GM18517 (cell line): Measurements from ENCODE around the gene BCKDK.

Source experiments
- ATAC-seq: cut with Tn5 transposase; IDR thresholded peaks from one replicate; pipeline ENCODE4 v1.9.1; 2021; ENCODE audit warnings: mild to moderate bottlenecking, moderate library complexity; ENCODE audit not compliant: unreplicated experiment

Gene BCKDK

DNA sequence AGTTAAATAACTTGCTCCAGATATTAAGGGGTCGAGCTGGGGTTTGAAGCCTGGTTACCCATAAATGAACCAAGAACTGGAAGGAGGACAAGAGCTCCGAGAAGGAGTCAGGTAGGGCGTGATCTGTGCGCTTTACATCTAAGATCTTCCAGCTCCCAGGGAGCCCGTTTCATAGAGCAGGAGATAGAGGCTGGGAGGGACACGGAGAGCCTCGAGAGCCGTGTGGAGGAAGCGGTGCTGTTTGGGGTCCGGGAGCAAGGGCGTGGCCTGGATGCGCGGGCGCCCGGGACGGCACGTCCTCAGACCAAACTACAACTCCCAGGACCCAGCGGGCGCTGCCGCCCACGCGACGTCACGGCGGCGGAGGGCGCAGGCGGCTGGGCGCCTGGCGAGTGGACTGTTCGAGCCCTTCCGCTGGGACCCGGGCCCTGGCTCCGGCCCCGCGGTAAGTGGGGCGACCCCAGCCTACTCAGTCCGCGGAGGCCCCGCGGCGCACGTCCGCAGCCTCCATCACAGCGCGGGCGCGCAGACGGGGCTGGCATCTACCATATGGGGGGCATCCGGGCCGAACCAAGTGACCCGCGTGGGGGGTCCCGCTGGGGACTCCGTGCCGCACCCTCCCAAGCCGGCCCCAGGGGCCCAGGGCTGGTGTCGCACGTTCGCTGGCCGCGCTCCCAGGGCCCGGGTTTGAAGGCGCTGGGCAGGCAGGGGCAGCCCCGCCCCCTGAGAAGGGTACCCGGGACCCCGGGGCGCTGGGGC, at the start of gene BCKDK:
Gene BCKDK, plus strand, starts transcription at position 352 of the 759 bp plus-strand sequence. CDS start 838 bp downstream, outside the sequence.
- peak; percentile 72 for ATAC-seq

- no peak for ATAC-seq
These were observed 46.9 kb upstream of the BCKDK start for GRCh38 chr16:31061126-31061812.

GRCh38 chr16:31061813-31062440, 46.3 kb upstream of the BCKDK start:
- no peak for ATAC-seq

GRCh38 chr16:31063495-31063842, 44.7 kb upstream of the BCKDK start:
- no peak for ATAC-seq

GRCh38 chr16:31063843-31064611, 44.2 kb upstream of the BCKDK start:
- no peak for ATAC-seq

DNA sequence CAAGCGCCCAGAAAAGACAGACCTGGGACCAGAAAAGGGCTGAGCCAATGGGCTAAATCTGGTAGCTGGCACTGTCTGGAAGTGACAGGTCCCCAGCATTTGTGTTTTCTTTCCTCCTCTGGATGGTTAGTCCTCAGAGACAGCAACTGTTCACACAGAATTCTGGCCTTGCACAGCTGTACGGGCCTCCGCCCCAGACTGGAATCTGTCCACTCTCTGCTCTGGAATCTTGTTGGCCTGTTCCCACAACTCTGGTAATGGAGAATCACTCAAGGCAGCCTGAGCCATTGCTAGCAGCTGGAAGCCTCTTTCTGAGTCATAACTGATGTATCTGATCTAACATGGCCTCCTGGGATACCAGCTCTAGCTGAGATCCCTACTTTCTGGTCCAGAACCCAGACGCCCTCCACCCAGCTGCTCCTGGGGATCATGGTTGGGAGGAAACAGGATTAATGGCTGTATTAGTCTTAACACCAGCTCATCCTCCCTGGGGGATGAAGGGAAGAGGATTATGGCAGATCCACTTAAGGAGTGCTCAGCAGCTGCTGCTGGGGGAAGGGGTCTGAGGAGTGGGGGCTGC, 43.2 kb upstream of the BCKDK start:
- ATAC-seq = no peak

- ATAC-seq = no peak
These were observed 40.8 kb upstream of the BCKDK start for GRCh38 chr16:31067342-31067741.

DNA sequence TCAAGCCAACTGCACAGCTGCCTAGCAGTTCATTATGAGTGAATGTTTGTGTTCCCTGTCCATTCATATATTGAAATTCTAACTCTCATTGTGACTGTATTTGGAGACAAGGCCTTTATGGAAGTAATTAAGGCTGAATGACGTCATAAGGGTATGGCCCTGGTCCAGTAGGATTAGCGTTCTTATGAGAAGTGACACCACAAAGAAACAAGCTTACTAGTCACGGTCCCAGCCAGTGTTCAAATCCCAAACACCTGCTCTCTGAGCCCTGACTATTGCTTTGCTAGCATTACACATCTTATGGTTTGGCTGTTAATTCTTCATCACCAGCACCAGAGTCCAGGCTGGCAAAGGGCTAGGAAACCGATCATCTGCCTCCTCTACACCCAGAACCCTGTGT, 36.3 kb upstream of the BCKDK start:
- ATAC-seq = no peak

DNA sequence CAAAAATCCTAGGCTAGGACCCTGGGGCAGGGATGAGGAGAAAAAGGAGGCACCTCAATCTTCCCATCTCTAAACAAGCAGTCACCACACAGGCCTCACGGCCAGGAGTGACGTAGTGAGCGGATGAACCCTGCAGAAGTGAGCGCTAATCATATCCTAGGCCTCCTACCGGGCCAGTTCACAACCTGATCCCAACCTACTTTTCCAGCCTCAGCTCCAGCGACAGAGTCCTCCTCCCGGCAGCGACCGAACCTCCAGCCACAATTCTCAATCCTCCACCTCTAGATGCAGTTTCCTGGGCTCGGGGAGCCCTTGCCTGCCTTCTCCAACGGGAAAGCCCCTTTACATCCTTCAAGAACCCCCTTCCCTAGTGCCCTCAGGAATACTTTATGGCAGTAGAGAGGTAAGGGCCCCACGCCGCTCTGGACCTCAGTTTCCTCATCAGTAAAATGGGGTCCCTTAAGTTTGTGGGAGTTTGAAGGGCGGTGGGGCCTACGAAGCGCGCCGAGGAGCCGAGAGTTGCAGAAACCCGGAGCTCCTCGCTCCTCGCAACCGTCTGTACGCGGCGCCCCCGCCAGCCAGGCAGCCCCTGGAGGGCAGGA, 35.5 kb upstream of the BCKDK start:
- ATAC-seq = no peak

- peak; percentile 57 for ATAC-seq
These were observed 34.8 kb upstream of the BCKDK start for GRCh38 chr16:31073142-31073969.

GRCh38 chr16:31073970-31074813, 34.0 kb upstream of the BCKDK start, which contains the start of the genes ZNF646 and ZNF668:
Gene ZNF646 (plus strand): TSS chr16:31074422. CDS start chr16:31076325, 1,903 bp downstream.
Gene ZNF668 (minus strand): TSS chr16:31074240. CDS start chr16:31064459, 9,781 bp downstream.
- peak; percentile 72 for ATAC-seq

GRCh38 chr16:31074814-31075183, 33.4 kb upstream of the BCKDK start:
- ATAC-seq = no peak

DNA sequence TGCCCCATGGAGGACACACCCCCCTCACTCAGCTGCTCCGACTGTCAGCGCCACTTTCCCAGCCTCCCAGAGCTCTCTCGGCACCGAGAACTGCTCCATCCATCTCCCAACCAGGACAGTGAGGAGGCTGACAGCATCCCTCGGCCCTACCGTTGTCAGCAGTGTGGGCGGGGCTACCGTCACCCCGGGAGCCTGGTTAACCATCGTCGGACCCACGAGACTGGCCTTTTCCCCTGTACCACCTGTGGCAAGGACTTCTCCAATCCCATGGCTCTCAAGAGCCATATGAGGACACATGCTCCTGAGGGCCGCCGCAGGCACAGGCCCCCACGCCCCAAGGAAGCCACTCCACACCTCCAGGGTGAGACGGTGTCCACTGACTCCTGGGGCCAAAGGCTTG, 31.9 kb upstream of the BCKDK start:
- no peak for ATAC-seq

- ATAC-seq = no peak
These were observed 31.2 kb upstream of the BCKDK start for GRCh38 chr16:31077024-31077423.

GRCh38 chr16:31077592-31078396, 30.4 kb upstream of the BCKDK start:
- ATAC-seq = no peak

DNA sequence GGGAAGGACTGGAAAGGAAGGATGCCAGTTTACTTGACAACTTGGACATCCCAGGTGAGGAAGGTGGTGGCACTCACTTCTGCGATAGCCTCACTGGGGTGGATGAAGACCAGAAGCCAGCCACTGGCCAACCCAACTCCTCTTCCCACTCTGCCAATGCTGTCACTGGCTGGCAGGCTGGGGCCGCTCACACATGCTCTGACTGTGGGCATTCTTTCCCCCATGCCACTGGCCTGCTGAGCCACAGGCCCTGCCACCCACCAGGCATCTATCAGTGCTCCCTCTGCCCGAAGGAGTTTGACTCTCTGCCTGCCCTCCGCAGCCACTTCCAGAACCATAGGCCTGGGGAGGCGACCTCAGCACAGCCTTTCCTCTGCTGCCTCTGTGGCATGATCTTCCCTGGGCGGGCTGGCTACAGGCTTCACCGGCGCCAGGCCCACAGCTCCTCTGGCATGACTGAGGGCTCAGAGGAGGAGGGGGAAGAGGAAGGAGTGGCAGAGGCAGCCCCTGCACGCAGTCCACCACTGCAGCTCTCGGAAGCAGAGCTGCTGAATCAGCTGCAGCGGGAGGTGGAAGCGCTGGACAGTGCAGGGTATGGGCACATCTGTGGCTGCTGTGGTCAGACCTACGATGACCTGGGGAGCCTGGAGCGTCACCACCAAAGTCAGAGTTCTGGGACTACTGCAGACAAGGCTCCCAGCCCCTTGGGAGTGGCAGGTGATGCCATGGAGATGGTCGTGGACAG, 29.4 kb upstream of the BCKDK start:
- no peak for ATAC-seq

GRCh38 chr16:31079342-31079944, 28.7 kb upstream of the BCKDK start:
- no peak for ATAC-seq
